ENCODE data around the gene FBXL14.

FBXL14 gene, protein sequence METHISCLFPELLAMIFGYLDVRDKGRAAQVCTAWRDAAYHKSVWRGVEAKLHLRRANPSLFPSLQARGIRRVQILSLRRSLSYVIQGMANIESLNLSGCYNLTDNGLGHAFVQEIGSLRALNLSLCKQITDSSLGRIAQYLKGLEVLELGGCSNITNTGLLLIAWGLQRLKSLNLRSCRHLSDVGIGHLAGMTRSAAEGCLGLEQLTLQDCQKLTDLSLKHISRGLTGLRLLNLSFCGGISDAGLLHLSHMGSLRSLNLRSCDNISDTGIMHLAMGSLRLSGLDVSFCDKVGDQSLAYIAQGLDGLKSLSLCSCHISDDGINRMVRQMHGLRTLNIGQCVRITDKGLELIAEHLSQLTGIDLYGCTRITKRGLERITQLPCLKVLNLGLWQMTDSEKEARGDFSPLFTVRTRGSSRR
- 20.8 to 55.7 reads per million in 2 experiments for total RNA-seq

DNA sequence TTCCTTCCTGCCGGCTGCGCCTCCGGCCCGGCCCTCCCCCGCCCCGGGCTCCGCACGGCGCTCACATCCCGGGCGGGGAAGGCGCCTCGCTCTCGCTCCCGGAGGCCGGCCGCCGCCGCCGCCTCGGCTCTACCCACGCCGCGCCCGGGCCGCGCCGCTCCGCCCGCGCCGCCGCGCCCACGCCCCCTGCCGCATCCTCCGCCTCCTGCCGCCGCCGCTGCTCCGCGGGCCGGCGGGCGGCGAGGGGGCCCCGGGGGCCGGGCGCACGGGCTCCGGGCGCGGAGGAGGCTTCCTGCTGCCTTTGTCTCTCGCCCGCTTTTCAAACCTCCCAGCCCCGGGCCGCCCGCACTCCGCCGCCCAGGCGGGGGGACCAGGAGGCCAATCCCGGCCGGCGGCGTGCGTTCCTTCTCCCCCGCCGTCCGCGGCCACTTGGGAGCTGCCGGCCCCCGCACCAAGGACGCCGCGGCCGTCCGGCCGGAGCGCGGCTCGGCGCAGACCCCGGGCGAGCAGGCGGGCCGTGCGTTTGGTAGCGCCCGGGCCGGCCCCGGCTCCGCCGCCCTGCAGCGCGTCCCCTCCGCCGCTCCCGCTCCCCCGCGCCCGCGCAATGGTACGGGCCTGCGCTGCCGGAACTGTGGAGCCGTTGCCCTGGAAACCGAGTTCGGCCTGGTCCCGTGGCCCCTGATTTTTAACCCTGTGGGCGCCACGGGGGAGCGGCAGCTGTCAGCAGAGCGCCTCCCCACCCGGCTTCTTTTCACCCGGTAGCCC, at the start of gene FBXL14:
FBXL14 (minus strand) TSS at position 321 of the 765 bp plus-strand sequence. CDS start 515 bp downstream, outside the sequence.
- peak; percentile 86 for DNase-seq (ENCODE audit: low read depth)

DNA sequence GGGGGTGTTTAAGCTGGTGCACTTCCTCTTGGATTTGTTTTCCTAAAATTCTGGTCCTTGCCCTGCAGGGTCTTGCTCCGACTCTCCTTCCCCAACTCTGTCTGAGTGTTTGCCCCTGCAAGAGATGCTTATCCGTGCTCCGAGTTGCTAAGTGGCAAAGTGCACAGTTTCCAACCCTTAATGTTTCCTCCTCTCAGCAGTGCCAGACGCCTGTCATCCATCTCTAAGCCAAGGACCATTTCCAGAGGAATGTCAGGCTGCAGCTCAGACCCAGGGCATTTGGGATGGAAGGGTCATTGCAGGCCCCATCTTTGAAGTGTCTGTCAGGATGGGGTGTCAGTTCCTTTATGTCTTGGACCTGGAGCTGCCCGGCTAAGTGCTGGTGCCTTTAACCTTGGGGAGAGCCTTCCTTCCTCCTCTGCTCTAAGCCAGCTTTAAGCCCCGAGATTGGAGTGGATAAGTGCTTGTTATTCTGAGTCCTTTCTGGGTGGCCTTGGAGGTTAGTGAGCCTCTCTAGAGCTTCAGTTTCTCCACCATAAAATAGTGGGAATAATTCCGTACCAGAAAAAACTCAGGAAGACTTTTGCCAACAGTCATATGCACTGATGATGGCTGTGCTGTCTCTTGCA, 49.6 kb upstream of the FBXL14 start:
- no peak for DNase-seq (ENCODE audit: low read depth)

DNA sequence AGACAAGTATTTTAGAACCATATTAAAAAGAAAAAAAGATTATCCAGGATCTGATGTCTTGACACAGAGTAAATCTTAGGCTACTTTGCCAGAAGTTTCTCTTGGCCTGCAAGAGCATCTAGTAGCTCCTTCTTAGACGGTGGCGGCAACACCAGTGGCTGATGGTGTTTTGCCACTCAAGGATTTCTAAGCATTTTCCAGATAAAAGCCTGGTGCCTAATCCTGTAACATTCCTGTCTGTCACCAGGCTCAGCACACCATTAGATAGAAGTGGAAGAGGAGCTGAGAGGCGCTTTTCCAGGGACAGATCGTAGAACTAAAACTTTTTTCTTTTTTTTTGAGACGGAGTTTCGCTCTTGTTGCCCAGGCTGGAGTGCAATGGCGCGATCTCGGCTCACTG, 48.7 kb upstream of the FBXL14 start:
- DNase-seq (ENCODE audit: low read depth): no peak

DNA sequence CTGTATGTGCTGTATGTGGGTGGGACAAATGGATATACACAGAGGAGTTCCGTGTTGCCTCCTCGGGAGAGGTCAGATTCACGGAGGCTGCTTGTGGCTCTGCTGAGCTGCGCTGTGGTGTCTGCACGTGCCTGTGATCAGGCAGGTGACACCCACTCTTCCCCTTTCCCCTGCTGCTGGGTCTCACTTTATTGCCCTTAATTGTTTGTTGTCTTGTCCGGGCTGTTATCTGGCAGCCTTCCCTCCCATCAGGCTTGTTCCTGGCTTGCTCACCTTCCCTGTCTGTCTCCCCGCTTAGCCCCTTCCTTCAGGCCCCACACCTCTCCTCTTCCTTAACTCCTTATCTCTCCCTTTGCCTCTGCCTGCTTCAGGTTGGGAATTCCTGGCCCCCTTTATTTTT, 48.1 kb upstream of the FBXL14 start:
- no peak for DNase-seq (ENCODE audit: low read depth)

DNA sequence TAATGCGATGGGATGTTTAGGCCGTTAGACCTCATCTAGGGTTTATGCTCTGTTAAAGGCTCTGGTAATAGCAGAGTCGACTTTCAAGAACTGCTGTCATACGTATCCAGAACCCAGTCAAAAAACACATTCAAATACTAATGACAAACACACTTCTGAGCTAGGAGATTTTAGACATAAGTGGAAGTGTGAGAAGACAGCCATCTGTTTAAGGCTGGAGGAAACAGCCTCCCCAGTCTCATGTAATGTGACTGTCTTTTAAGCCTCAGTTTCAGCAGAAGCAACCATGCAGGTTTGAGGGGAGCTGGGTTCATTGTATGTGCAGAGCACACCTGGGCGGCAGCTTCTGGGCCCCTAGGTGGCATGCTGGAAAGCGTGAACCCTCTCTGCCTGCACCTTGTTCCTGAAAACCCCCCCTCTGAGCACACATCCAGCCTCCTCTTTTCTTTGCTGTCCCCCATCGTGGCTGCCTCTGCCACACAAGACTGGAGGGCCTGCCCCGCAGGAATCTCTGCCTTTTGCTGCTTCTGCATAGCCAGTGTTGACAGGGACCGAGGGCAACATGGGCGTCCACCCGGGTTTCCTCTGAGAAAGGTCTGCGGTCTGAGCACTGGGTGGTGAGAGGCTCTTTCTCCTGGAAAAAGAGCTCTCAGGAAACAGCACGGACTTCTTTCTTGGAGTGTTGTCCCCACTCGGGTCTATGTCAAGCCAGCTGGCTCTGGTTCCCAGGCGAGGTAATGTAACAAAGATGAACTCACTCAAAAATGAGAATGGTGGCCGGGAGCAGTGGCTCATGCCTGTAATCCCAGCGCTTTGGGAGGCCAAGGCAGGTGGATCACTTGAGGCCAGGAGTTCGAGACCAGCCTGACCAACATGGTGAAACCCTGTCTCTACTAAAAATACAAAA, 46.2 kb upstream of the FBXL14 start:
- no peak for DNase-seq (ENCODE audit: low read depth)

DNA sequence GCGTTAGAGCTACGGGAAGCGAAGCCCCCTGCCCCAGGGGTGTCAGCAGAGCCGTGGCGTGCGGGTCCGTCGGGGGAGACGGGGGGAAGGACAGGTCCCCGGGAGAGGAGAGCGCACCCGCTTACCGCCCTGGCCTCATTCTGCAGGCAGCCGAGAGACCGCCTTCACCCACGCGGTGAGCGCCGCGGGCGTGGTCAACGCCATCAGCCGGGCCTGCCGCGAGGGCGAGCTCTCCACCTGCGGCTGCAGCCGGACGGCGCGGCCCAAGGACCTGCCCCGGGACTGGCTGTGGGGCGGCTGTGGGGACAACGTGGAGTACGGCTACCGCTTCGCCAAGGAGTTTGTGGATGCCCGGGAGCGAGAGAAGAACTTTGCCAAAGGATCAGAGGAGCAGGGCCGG, 45.2 kb upstream of the FBXL14 start:
- no peak for DNase-seq (ENCODE audit: low read depth)

DNA sequence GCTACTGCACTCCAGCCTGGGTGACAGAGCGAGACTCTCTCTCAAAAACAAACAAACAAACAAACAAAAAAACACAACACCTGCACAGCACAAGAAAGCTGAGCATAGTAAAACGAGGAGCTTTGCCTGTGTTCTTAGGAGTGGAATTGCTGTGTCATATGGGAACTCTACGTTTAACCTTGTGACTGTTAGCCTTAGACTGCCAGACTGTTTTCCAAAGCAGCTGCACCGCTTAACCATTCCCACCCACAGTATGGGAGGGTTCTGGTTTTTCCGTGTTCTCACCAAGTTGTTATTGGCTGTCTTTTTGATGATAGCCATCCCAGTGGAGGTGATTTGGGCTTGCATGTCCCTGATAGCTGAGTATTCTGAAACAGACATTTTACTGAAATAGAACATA, 43.8 kb upstream of the FBXL14 start:
- no peak for DNase-seq (ENCODE audit: low read depth)

DNA sequence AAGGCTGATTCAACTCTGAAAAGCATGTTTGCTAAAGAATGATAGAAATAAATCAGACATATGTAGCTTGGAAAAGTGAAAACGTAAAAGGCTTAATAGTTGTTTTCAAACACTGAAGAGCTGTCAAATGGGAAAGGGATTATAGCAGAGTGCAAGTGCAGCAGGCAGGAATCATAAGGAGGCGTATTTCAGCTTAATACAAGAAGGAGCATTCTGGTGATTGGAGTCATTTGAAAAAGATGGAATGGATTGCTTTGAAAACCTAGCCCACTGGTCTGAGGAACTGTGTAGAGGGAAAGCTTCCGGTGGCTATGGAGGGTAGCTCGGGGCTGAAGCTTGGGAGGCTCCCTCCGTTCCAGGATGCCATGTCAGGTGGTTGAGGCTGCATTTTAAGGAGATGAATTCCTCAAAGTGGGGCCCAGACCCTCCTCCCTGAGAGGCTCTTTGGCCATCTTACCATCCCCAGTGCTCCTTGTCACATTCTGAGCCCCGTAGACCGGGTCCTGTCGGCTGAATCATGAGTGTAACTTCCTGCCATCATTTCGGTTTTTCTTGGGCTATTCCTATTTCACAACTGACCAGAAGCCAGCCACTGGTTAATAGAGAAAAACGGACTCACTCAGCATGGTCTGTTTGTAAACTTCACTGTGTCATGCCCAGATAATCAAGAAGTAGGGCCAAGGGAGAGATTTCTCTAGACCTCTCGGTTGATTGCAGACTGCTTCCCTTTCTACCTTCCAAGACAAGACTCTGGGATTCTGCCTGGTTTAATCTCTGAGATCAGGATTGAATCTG, 41.1 kb upstream of the FBXL14 start:
- DNase-seq (ENCODE audit: low read depth): no peak

DNA sequence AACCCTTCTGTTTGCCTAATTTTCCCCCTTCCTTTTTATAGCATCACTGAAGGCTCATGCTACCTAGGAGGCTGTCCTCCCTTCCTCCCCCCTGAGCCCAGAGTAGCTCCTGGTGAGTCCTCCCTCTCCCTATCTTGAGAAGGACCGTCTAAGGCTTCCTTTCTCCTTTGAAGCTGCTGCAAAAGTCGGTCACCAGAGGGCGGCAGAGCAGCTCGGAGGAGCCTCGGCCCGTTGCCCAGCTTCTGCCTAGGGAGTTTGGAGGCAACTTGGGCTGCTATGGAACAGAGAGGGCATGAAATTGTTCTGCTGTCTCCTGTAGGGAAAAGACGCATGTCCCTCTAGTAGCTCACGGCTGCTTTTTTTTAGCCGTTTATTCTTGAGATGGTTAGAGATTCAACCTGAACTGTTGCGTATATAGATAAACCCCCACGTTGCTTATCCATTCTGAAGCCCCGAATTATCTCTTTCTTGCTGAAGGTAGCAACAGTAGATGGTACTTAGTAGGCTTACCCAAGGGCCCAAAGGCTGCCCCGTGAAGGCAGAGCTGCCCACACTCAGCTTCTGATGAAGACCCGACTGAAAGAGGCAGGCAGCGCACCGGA, 40.3 kb upstream of the FBXL14 start:
- DNase-seq (ENCODE audit: low read depth): peak; percentile 35

DNA sequence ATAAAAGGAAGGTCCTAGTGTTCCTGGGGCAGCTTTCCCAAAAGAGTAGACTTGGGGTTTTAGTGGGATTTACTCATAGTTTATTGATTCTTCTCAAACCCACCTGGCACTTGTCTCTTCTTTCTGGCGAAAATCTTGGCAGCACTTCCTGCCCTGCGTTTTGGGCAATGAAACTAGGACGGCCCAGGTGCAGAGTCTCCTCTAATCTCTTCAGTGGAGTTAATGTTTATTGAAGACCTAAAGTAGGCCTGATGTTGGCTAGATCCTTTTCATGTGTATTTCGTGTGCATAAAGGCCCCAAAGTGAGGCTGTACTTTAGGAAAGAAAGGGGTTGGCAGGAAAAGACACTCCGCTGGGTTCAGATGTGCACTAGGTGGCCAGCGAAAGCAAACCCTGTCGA, 39.8 kb upstream of the FBXL14 start:
- DNase-seq (ENCODE audit: low read depth): no peak

DNA sequence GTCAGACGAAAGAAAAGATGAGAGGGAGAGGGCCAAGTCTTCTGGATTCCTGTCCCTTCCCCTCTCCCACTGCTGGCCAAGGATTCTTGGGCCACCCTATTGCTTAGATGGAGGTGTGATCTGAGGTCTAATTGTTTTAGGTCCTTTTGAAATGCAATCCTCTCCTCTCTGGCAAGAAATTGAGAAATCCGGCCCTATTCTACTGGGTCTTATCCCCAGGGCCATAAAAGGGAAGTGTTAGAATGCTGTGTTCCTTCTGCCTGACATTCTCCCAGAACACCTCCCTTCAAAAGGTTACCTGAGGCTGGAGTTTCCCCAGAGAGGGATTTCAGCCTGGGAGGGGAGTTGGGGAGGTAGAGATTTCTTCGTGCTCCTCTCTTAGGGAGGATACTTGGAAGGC, 39.1 kb upstream of the FBXL14 start:
- DNase-seq (ENCODE audit: low read depth): no peak

DNA sequence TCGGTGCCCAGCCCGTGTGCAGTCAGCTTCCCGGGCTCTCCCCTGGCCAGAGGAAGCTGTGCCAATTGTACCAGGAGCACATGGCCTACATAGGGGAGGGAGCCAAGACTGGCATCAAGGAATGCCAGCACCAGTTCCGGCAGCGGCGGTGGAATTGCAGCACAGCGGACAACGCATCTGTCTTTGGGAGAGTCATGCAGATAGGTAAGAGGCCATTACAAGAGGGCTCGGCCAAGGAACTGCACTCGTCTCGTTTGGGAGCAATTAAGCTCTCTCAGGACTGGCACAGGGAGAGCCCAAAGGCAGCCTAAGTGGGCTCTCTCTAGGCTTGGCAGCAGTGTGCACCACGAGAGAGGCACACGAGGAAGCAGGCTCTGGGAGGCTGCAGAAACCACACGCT, 38.3 kb upstream of the FBXL14 start:
- no peak for DNase-seq (ENCODE audit: low read depth)

DNA sequence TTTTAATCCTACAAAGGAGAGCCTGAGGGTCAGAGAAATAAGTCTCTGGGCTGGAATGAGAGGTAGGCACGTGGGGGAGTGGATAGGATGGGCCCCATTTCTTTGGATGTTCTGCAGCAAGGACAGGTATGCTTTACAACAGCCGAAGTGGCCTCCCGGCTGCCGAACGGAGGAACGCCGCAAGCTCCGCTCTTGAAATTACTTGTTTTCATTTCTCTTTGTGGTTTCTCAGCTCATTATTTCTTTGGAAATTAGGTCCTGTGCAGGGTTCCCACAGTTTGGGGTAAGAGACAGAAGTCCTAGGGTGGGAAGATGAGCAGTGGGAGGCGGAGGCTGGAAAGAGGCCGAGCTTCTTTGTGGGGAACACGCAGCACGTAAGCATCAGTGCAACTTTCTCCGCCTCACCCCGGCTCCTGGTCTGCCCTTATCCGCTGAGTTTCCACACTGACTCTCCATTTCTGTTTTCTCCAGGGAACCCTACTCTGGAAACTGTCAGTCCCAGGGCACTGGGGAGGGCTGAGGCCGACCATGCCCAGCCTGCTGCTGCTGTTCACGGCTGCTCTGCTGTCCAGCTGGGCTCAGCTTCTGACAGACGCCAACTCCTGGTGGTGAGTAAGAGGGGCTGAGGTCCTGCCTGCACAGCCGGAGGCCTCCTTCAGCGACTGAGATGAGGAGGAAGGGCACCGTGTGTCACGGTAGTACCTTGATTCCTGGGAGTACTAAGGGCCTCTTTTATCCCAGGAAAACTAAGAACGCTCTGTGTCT, 36.6 kb upstream of the FBXL14 start:
- DNase-seq (ENCODE audit: low read depth): no peak

DNA sequence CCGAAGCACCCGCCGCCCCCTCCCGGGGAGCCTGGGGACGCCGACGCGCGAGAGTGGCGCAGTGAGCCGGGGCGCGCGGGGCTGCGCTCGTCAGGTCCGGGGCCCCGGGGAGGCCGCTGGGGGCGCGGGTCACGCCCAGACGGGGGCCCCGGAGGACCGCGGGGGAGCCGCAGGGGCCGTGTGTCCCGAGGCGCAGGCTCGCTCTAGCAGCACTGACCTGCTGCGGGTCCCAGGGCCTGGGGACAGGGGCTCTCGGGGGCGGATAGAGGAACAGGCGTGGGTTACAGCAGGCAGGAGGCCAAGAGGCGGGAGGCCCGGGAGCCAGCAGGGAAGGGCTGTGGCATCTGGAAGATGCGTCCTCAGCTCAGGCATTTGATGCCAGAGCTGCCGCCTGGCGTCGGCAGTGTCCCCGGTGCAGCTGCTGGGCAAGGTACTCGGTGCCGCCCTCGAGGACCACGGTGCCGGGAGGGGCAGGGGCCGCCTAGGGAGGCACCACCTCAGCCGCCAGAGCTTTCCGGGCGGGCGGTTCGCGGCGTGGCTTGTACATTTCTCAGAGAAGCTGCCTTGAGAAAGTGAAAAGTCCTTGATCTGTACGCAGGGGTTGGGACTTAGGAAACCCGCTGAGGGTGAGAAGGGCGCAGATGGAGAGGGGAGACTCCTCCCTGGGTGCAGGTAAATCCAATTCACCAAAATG, 35.9 kb upstream of the FBXL14 start:
- no peak for DNase-seq (ENCODE audit: low read depth)

DNA sequence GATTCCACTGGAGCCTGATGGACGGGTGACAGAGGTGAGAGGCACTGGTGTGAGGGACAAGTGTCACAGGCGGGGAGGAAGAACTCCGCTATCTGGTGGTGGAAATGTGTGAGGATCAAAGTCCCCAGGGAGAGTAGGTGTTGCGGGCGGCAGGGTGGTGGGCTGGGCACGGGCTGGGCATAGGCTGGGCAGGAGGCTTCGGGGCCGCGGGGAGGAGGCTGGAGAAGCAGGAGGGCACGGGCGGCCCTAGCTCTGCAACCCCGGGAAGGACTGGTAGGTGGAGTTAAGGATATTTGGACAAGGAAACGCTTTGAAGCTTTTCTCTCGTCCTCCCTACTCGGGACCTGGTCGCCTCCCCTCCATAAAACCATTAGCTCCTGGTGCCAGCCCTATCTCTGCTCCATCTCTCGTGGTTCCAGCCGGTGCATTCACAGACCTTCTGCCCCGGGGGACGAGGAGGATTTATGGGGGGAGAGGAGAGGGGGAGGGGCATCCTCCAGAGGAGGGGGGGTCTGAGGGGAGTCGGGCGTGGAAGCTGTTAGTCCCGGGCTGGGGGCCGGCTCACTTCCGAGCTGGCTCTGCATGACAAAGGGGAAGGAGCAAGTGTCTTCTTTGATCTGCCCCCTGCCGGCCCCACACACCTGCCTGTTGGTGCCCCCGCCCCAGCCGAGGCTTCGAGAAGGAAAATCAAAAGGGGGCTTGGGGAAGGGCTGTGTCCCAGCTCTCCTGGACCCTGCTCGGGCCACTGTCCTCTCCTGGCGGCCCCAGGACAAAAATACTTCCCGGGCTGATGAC, 35.2 kb upstream of the FBXL14 start:
- no peak for DNase-seq (ENCODE audit: low read depth)

DNA sequence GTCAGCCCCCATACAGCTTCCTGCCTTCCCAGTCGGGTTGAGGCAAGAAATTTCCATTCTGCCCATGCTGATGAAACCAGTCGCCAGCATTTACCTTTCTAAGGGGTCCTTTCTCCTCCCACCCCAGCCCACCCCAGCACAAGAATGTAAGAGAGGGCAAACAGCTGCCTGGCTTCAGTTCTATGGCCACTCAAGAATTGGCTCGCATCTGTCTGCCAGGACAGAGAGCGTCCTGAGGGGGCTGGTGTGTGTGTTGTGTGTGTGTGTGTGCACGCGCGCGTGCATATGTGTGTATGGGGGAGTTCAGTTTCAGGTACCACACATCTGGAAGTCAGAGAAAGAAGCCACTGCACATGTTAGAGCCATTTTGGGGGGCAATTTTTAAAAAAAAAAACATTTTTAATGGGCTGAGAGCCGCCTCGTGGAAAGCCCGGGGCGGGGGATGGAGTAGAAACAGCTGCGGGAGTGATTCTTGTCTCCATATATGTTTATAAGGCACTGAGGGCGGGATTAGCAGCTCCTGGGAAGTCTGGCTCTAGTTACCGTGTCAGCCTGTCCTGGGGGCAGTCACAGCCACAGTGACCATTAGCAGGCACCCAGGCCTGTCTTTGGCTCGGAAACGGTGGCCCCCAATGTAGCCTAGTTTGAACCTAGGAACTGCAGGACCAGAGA, 34.4 kb upstream of the FBXL14 start, which contains the start of gene WNT5B:
WNT5B (plus strand) TSS at position 566 of the 672 bp plus-strand sequence. CDS start 2,124 bp downstream, outside the sequence.
- no peak for DNase-seq (ENCODE audit: low read depth)

DNA sequence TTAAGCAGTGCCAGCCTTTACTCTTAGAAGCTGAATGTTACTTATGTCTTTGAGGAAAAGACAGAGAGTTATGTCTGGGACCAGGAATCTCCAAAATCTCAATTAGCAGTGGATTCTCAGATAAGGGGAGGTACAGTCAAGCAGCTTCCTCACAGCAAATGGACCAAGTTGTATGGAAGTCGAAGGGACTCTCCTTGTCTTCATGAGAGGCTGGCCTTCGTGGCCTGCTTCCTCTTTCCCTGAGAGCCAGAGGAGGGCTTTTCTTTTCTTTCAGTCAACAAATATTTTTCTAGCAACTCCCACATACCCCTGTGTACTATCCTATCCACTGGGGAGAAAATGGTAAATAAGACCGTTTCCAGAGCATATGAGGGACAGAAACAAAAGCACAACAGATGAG, 28.0 kb upstream of the FBXL14 start:
- no peak for DNase-seq (ENCODE audit: low read depth)

DNA sequence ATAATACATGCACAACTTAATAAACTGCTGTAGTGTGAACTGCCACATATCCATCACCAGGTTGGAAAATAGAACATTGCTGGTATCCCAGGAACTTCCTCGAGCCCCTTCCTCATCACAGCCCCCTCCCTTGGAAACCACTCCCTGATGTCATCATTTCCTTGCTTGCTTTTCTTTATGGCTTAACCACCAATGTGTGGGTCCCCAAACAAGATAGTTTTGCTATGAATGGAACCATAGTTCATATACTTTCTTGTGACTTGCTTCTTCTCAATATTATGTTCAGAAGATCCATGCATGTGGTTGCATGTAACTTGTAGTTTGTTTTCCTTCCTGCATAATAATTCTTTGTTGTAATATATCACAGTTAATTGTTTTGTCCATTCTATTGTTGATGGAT, 25.7 kb upstream of the FBXL14 start:
- no peak for DNase-seq (ENCODE audit: low read depth)
